Hematopoietic multipotent progenitor cell treated with erythropoietin and hydrocortisone succinate and interleukin-3 and kit ligand, for 15 days (in vitro differentiated cells): Measurements from ENCODE around the gene NLGN1.

Experiments used
- DNase-seq: peaks from one replicate; pipeline ENCODE4 v3.0.0-alpha.2; 2015; ENCODE audit warnings: low spot score

NLGN1 gene

DNA sequence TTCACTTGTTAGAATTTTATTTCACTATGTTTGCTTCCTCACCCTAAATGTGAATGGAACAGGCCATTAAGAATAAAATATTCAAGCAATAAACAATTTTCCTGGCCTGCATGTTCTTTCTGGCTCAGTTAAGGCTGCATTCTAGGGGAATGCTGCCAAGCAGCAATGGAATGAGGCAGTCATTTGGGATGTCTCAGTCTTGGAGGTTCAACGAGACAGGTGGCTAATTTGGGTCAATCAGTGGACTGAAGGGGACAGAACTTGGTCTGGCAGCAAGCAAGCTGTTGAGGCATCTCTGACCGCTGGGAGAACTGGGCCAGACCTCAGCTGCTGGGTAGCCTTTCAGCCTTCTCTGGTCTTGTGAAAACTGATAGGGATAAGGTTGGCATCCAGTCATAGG lies 241.6 kb downstream of the NLGN1 start:
- DNase-seq, result no peak

DNA sequence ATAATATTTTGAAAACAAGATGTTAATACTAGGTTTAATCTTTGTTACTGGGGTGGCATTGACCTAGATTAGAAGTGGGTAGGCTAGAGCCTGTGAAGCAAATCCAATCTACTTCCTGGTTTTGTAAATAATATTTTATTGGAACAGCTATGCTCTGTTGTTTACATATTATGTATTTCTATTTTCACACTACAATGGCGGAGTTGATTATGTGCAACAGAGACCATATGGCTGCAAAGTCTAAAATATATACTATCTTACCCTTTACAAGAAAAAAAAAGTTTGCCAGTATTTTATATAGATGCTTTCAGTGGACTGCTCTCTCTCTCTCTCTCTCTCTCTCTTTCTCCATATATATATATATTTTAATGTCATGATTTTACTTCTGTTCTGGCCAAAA lies 244.2 kb downstream of the NLGN1 start:
- DNase-seq, result no peak

DNA sequence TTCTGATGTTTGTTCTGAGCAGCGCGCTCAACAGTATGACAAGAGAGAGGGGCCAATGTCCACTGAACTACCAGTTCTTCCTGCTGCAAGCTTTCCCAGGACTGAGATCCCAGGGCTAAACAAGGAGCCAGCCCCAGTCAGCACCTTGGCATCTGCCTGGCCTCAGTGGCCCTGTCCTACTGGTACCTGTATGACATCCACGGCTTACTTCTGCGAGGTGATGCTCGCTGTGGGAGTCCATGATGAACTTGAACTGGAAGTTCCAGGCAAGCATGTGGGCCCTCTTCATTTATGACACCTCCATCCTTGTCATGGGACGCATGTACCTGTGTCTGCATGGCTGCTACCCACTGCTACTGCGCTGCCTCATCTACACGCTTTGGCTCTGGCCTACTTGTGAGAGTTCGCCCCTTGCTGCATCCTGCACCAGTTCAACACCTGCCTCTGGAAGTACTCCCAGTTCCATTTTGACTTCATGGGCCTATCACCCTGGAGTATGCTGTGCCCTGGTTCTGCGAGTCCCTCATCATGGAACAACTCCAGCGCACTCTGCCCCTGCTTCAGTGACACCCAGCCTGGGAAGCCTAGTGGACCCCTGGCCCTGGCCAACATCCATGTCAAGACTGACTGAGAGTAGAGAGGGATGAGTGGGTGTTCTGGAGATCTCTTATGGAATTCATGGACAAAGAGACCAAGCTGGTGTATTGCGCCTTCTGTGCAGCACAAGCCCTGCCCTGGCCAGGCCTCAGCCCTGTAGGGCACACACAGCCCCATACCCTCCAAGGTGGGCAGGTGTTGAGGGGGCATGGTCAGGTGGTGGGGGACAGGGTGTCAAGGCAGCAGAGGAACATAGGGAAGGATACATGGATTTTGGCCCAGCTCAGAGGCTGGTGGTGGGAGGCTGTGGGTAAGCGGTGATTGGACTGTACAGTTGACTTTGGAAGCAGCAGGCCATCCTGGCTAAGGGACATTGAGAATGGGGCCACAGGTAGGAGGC lies 246.8 kb downstream of the NLGN1 start:
- no peak for DNase-seq

DNA sequence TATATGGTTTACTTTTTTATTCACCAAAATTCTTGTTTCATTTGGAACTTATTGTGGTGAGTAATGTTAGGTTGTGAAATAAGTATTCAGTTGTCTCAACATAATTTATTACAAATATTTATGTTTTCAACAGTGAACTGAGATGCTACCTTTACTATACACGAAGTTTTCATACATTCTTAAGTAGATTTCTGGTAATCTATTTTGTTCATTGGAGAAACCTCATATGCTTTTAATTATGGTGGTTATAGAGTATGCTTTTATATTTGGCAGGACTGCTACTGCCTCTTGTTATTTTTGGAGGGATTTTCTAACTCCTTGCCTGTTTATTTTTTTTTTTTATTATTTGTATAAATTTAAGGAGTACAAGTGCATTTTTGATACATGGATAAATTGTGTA lies 253.1 kb downstream of the NLGN1 start:
- DNase-seq, result no peak

DNA sequence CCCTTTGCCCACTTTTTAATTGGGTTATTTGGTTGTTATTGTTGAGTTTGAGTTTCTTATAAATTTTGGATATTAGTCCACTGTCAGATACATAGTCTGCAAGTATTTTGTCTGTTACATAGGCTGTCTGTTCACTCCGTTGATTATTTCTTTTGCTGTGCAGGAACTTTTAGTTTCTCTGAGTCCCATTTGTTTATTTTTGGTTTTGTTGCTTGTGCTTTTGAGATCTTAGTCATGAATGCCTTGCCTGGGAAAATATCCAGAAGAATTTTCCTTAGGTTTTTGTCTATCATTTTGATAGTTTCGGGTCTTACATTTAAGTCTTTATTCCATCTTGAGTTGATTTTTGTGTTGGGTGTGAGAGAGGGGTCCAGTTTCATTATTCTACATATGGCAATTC lies 254.5 kb downstream of the NLGN1 start:
- no peak for DNase-seq

DNA sequence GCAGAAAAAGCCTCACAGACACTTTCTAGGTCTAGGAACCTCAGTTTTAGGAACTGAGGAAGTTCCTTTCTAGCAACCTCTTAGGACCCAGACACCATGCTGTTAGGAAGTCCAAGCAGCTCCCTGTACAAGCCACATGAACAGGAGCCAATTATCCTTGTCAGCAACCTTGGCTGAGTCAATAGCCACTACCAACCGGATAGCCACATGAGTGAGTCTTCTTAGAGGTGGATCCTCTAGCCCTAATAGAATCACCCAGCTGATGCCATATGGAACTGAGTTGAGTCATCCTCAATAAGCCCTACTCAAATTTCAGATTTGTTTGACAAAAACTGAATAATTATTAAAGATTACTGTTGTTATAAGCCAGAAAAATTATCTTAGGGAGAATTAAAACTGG lies 256.2 kb downstream of the NLGN1 start:
- no peak for DNase-seq

DNA sequence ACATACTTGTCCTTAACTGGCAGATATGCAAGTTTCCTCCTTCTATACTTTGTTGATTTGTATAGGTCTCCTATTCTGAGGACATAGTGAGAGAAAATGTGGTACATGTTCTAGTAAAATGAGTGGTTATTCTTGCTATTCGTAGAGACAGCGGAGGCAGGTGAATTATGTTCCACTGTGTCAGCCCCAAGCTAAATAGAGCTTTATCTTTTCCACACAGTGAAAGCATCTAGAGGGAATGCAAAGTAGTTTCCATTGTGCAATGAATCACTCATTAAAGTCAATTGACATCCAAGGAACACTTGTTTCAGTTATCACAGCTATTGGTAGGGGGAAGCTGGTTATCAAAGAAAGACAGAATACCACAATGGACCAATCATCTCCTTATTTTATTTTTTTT lies 262.4 kb downstream of the NLGN1 start:
- no peak for DNase-seq

DNA sequence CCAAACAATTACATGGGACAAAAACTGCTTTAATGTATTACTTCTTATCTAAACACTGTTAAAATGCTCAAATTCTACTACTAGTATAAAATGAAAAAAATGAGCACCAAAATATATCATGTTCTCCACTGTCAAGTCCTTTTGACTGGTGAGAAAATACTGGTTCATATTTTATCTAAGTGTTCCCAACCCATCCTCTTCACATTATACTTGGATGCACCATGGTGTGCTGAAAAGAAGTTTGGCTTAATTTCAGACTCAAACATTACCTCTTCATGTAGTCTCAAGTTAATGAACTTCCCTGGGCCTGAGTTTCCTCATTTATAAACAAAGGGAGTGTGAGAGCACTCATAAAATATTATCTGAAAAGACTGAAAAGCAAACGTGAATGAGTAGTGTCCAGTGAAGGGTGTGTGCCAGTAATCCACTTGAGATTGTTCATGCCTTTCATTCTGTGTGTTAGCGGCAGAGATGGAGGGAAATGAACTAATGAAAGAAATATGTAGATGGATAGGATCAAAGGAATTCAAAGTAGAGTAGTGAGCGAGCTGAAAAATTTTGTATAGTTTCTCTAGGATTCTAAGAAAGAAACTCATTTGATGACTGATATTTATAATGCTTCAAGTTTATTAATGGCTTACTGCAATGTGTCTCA lies 263.2 kb downstream of the NLGN1 start:
- DNase-seq, result no peak

DNA sequence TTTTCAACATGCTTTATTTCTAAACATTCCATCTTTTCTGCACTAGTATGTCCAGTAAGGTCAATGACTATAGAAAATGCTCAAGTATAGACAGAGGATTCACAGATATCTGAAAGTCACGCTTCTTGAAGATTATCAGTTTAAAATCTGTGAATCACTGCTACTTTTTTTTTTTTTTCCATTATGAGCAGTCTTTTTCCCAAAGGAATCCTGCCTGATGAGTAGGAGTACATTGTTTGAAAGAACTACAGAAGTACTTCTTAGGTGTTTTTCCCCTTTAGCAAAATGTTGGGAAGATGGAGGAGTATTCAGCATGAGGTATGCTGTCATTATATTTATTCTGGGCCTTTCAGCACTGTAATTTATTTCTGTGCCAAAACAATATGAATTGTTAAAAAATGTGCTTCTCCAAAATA lies 266.2 kb downstream of the NLGN1 start:
- no peak for DNase-seq

DNA sequence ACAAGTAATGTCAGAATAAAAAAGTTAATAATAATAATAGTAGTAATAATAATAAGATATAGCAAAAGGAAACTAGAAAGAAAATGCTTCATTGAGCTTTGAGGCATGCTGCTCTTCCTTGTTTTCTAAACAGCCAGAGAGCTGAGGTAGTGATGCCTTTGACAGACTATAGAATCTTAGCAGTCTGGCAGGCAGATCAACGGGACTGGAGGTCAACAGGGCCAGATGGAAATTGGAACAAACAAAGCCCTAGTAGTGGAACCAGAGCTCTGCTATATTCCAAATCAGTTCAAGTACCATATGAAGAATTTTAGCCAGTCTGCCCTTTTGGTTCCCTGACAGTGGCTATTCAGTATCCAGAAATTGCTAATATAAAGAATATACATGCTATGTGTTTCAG lies 278.6 kb downstream of the NLGN1 start:
- DNase-seq, result no peak

DNA sequence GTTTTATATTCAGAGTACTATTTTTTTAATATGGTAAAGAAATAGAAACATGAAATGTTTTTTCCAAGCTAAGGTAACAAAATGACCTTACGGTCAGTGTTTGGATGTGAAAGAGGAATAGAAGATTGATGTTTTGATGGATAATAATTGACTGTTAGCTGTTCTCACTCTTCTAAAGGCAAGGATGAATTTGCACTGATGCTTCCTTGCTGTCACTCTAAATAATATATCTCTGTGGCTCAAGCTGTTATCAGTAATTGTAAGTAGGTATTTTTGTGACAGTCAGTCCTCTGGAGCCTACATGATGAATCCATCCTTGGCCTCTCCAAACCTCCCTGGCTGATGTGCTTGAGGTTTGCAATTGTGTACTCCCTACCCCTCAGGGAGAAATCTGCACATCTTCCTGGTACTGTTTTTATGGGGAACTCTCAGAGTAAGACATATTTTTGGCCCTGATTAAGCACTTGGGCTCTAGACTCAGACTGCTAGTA lies 283.7 kb downstream of the NLGN1 start:
- no peak for DNase-seq

DNA sequence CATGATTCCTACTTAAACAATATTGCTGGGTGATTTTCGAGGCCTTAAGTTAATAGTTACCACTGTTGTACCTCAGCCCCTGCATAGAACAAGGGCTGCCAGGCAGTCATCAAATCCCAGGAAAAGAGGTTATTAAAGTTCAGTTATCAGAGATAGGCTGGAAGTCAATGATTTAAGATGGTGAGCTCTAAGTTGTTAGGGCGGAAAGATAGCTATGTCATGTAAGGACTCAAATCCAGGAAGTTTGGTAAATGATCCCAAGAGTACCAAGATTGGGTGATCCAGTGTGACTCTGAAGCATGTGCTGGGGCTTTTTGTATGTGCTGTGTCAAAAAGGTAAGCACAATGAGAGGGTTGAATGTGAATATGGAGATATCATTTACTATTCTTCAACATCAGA lies 287.9 kb downstream of the NLGN1 start:
- no peak for DNase-seq

DNA sequence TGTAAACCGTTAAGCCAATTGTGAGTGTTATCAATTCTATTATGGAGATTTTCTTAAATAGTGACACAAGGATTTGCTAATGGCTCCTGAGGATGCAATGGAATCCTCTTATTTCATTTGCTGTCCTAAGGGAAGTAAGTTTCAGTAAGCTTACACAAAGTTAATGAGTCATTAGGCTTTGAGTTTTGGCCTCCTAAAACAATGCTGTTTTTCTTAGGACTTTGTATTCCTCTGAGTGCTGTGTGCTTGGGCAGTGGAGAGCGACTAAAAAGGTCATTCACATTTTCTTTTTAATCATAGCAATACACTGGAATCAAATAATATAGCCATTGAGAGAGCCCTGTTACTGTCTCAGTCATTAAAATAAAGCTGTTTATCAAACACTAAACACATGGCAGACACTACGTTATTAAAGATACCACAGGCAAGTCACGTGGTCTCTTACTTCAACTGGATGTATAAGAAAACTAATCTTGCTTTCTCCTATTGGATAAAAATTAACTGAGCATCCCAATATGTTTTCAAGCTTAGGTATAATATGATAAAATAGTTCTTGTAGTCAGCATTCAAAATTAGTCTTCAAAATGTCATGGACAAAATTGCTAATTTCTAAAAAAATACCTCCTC lies 290.8 kb downstream of the NLGN1 start:
- no peak for DNase-seq

DNA sequence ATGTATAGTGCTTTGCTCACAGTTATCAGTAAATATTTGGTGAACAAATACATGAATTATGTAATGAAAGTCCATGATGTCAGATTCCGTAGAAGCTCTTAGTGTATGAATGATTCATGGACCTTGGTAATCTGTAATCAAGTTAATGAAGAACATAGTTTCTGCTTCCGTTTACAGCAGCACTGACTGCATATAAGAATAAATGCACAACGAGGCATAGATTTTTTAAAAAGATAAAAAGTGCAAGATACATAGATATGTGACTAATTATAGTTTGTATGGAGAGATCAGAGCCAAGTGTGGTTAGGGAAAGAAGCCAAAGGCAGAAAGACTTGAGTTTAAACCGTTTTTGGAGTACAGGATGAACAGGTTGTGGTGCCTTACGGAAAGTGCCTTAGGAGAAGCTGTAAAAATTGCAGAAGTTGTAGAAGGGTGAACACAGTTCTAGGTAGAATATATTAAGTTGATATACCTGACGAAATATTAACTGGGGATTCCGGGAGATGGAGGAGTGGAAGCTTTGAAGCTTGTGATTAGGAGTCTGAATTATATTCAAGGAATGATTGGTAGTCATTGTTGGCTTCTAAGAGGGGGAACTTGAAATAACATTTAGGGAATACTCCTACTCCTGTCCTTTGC lies 293.1 kb downstream of the NLGN1 start:
- DNase-seq, result no peak

DNA sequence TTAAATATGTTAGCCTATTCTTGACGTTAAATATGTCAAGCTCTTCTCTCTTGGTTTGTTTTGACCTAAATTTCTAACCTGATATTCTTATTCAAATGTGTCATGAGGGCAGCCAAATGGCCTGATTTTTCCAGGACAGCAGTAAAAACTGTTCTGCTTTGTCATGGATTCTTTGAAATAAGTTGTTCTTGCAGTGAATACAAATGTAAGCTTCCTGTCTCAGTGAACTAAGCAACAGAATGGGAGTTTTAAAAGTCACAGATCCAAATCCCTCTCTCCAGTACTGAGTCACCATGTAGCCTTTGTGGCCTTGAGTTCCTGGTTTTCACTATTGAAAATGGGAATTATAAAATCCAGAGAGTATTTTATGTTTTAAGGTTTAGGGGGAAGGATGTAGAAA lies 301.8 kb downstream of the NLGN1 start:
- DNase-seq, result no peak

DNA sequence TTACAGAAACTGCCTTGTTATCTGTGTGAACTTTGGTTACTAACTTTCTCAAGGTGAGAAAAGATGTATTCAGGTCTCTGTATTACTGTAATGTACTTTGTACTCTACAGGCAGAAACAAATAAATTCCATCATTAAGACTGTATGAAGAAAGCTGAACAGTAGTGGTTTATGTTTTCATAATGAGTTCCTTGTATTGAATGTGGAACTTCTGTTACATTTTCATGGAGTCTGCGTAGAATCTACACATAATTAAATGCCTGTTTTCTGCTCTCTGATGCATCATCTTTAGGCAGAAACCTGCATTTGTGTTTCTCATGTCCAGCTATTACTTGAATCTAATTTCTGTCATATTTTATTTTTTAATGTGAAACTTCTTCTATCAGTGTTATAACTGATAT lies 302.8 kb downstream of the NLGN1 start:
- DNase-seq, result no peak

DNA sequence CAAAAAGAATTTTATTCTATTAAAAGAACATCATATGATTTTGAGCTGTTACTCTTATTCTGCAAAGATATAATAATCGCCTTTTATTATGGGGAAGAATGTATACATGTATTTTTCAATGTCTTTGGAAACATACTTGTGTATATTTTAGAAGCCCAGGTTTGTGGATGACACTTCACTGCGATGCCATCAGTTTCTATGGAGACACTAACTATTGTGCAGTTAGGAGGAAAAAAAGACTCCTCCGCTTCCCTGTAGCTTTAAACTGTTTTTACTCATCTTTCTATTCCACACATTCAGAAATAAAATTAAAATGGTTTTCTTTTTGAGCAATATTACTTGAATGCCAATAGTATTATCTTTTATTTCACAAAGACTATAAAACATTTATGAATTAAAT lies 305.0 kb downstream of the NLGN1 start:
- no peak for DNase-seq

DNA sequence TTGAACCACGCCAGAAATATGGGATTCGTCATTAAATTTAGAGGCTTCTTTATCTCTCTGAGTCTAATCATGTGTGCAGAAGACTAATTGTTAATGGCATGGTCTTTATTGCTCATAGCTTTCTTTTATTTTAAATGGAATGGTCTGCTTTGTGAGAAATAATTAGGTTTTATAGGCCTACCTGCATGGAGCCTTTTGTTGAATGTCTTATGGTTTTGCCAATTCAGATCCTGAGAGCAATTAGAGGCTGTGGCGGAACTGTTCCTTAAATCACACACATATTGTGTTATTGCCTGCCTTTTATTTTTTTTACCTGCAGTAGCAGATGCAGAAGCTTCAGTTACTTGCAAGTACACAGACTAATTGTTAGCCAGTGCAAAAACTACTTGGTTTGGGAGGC lies 306.2 kb downstream of the NLGN1 start:
- no peak for DNase-seq

DNA sequence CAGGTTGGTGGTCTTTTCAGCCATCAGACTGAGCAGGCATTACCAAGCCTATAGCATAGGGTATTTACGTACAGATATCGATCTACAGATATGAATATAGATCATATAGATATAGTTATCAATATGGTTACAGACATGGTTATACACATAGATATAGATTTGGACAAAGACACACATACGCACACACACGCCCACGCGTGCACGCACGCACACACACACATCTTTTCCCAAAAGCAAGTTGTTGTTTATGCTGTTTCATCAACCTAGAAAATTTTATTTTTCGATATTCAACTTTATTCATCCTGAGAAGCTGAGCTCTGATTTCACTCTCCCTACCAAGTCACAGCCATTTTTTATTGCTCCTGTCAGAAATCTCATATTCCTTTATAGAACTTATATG lies 309.1 kb downstream of the NLGN1 start:
- no peak for DNase-seq

DNA sequence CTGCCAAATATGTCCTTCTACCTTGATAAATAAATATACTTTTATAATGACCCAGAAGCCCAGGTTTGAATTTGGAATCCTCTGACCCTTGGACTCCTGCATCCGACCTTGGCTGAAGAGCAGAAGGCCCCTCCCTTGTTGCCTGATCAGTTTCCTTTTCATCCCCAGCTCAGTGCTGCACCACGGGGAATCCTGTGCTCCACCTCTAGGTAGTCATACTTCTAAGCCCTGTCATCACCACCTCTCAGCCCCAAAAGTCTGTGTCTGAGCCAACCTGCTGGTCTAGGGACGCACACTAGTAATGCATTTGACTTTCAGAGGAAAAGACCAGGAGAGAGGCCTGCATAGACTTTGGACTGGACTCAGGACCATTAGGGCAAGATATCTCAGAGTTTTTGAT lies 310.6 kb downstream of the NLGN1 start:
- DNase-seq, result no peak

DNA sequence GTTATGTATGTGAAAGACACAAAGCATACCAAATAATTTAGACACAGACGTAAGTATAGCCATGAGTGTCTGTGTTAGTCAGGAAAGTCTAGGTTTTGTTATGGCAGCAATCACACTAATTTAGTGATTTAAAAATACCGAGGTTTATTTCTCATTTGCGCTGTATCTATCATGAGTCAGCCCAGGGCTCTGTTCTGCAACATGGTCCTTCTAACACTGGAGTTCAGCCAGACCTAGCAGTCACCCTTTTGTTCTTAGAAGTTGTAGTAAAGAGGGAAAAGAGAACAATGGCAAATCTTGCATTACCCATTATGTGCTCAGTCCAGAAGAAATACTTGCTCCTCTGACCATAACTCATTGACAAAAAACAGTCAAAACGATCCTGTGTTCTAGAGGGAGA lies 311.5 kb downstream of the NLGN1 start:
- DNase-seq, result no peak

DNA sequence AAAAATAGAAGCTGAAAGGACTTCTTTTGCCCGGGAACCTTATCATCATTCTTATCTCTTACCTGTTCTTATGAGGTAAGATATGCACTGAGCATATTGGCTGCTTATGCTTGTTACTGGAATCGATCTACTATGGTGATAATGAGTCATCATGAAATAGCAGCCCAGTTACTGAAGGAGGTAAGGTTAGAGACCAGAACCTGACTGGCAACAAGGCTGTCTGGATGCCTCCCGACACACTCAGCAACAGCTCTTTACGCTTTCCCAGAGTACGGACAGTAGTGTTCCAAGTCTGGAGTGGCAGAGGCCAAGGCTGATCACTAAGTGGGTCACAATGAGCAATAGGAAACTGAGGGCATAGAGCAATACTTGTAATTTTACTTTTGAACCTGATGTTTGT lies 314.1 kb downstream of the NLGN1 start:
- no peak for DNase-seq
